H9 (cell line): ENCODE data around the gene LRRC36. TPM values are rescaled to one million over a fixed set of nuclear protein-coding genes. Genes with fewer than 3 reads are reported as not detected.

ENCODE experiments used
- DNase-seq: peaks from one replicate; pipeline ENCODE4 v3.0.0-alpha.2; 2017
- H2AFZ ChIP-seq: one replicate; pipeline ENCODE4 v1.6.1; 2013; ENCODE audit warnings: mild to moderate bottlenecking, low read length, control low read depth, moderate library complexity
- H2AK5ac ChIP-seq: 2 replicates; pipeline ENCODE4 v1.6.1; 2013; ENCODE audit warnings: low read length, control low read depth, mixed read lengths; ENCODE audit not compliant: insufficient read length
- H2BK120ac ChIP-seq: one replicate; pipeline ENCODE4 v1.6.1; 2013; ENCODE audit warnings: low read depth, mild to moderate bottlenecking, low read length, control low read depth, inconsistent platforms; ENCODE audit not compliant: poor library complexity, severe bottlenecking
- H2BK12ac ChIP-seq: 2 replicates; pipeline ENCODE4 v1.6.1; 2013; ENCODE audit warnings: low read length, control low read depth, mixed read lengths, low read depth; ENCODE audit not compliant: insufficient read length
- H2BK15ac ChIP-seq: 2 replicates; pipeline ENCODE4 v1.6.1; 2013; ENCODE audit warnings: low read depth, low read length, control low read depth
- H2BK20ac ChIP-seq: one replicate; pipeline ENCODE4 v1.6.1; 2013; ENCODE audit warnings: low read depth, mild to moderate bottlenecking, low read length, control low read depth, inconsistent platforms; ENCODE audit not compliant: poor library complexity, severe bottlenecking
- H2BK5ac ChIP-seq: 2 replicates; pipeline ENCODE4 v1.6.1; 2013; ENCODE audit warnings: low read length, control low read depth, mixed read lengths; ENCODE audit not compliant: insufficient read length
- H3K14ac ChIP-seq: 2 replicates; pipeline ENCODE4 v1.6.1; 2013; ENCODE audit warnings: low read length, control low read depth; ENCODE audit not compliant: insufficient read depth
- H3K18ac ChIP-seq: 2 replicates; pipeline ENCODE4 v1.6.1; 2013; ENCODE audit warnings: low read depth, mild to moderate bottlenecking, mixed read lengths, low read length, control low read depth; ENCODE audit not compliant: insufficient read length
- H3K23ac ChIP-seq: 2 replicates; pipeline ENCODE4 v1.6.1; 2013; ENCODE audit warnings: low read length, control low read depth, mixed read lengths, low read depth; ENCODE audit not compliant: insufficient read length
- H3K23me2 ChIP-seq: 2 replicates; pipeline ENCODE4 v1.6.1; 2013; ENCODE audit warnings: low read depth, mild to moderate bottlenecking, mixed read lengths, low read length, control low read depth; ENCODE audit not compliant: insufficient read length, poor library complexity, severe bottlenecking
- H3K27ac ChIP-seq: 2 replicates; pipeline ENCODE4 v1.5.1; 2013; ENCODE audit warnings: low read length, control low read depth, mixed read lengths, low read depth; ENCODE audit not compliant: insufficient read length
- H3K27me3 ChIP-seq: 2 replicates; pipeline ENCODE4 v1.6.1; 2013; ENCODE audit warnings: low read length, control low read depth, inconsistent platforms; ENCODE audit not compliant: insufficient read depth
- H3K4ac ChIP-seq: 2 replicates; pipeline ENCODE4 v1.6.1; 2013; ENCODE audit warnings: low read depth, mild to moderate bottlenecking, control low read depth, inconsistent platforms, low read length, moderate library complexity
- H3K4me1 ChIP-seq: 2 replicates; pipeline ENCODE4 v1.6.1; 2013; ENCODE audit warnings: low read length, control low read depth, inconsistent platforms; ENCODE audit not compliant: insufficient read depth
- H3K4me2 ChIP-seq: 2 replicates; pipeline ENCODE4 v1.6.1; 2013; ENCODE audit warnings: low read length, control low read depth, mixed read lengths; ENCODE audit not compliant: insufficient read length, insufficient read depth
- H3K56ac ChIP-seq: 2 replicates; pipeline ENCODE4 v1.6.1; 2013; ENCODE audit warnings: low read depth, mild to moderate bottlenecking, mixed read lengths, low read length, control low read depth; ENCODE audit not compliant: insufficient read length
- H3K79me1 ChIP-seq: 2 replicates; pipeline ENCODE4 v1.6.1; 2013; ENCODE audit warnings: low read depth, mild to moderate bottlenecking, moderate library complexity, low read length, control low read depth, inconsistent platforms; ENCODE audit not compliant: insufficient read depth, poor library complexity, severe bottlenecking
- H3K79me2 ChIP-seq: 2 replicates; pipeline ENCODE4 v1.6.1; 2013; ENCODE audit warnings: low read length, control low read depth, inconsistent platforms; ENCODE audit not compliant: insufficient read depth
- H3K9ac ChIP-seq: 2 replicates; pipeline ENCODE4 v1.6.1; 2013; ENCODE audit warnings: low read length, control low read depth, mixed read lengths; ENCODE audit not compliant: insufficient read length; ENCODE audit errors: extremely low read depth
- H3K9me3 ChIP-seq: one replicate; pipeline ENCODE4 v1.6.1; 2013; ENCODE audit warnings: low read depth, low read length, inconsistent platforms; ENCODE audit not compliant: control insufficient read depth
- H3T11ph ChIP-seq: one replicate; pipeline ENCODE4 v1.6.1; 2013; ENCODE audit warnings: mild to moderate bottlenecking, low read length, control low read depth, inconsistent platforms
- H4K20me1 ChIP-seq: one replicate; pipeline ENCODE4 v1.6.1; 2013; ENCODE audit not compliant: control insufficient read depth, insufficient read length, insufficient read depth
- H4K5ac ChIP-seq: 2 replicates; pipeline ENCODE4 v1.6.1; 2013; ENCODE audit warnings: low read depth, mild to moderate bottlenecking, mixed read lengths, low read length, control low read depth; ENCODE audit not compliant: insufficient read length
- H4K8ac ChIP-seq: replicated peaks from 2 replicates; pipeline ENCODE4 v1.6.1; 2013; ENCODE audit warnings: low read length, control low read depth, mixed read lengths, low read depth; ENCODE audit not compliant: insufficient read length
- H4K91ac ChIP-seq: 2 replicates; pipeline ENCODE4 v1.6.1; 2013; ENCODE audit warnings: low read depth, mild to moderate bottlenecking, moderate library complexity, mixed read lengths, low read length, control low read depth; ENCODE audit not compliant: insufficient read length
- H3K27ac Mint-ChIP-seq, 3 experiments: 2 replicates in 2 of 3; 3 replicates in 1 of 3; pipeline ENCODE4 v1.8.0; 2020 to 2021; ENCODE audit warnings: mixed read lengths in 3 of 3, mild to moderate bottlenecking in 1 of 3, moderate library complexity in 1 of 3
- H3K27me3 Mint-ChIP-seq: 2 replicates; pipeline ENCODE4 v1.8.0; 2021; ENCODE audit warnings: low read depth, mild to moderate bottlenecking, moderate library complexity, mixed read lengths
- H3K36me3 Mint-ChIP-seq, 3 experiments: 2 replicates in 2 of 3; 3 replicates in 1 of 3; pipeline ENCODE4 v1.8.0; 2020 to 2021; ENCODE audit warnings: low read depth in 3 of 3, mixed read lengths in 3 of 3; ENCODE audit not compliant: insufficient read depth in 1 of 3
- H3K4me1 Mint-ChIP-seq, 2 experiments: 2 replicates each; pipeline ENCODE4 v1.8.0; 2020; ENCODE audit warnings: mixed read lengths in 2 of 2
- H3K4me3 Mint-ChIP-seq, 2 experiments: 2 replicates in 1 of 2; 3 replicates in 1 of 2; pipeline ENCODE4 v1.8.0; 2020 to 2021; ENCODE audit warnings: mild to moderate bottlenecking in 2 of 2, mixed read lengths in 2 of 2, moderate library complexity in 1 of 2
- H3K9me3 Mint-ChIP-seq, 2 experiments: 2 replicates in 1 of 2; 3 replicates in 1 of 2; pipeline ENCODE4 v1.8.0; 2020; ENCODE audit warnings: mild to moderate bottlenecking in 2 of 2, mixed read lengths in 2 of 2, moderate library complexity in 1 of 2
- CTCF ChIP-seq: fragments of 200-600 bp; sonication (generic); conservative IDR thresholded peaks from 3 replicates; pipeline ENCODE4 v1.8.0; 2021; ENCODE audit warnings: antibody characterized with exemption, mild to moderate bottlenecking
- WGBS: extraction: QIAGEN DNeasy Blood & Tissue Kit; methylation state at CpG from one replicate; pipeline ENCODE4 v1.1.7; 2013; ENCODE audit warnings: missing lambda C conversion rate, low lambda C conversion rate, mixed read lengths; ENCODE audit not compliant: insufficient read length; ENCODE audit errors: extremely low coverage; 5-methylcytosine and 5-hydroxymethylcytosine counted together
- total RNA-seq: library from RNA; stranded (reverse); gene quantifications from 2 replicates; pipeline ENCODE4 v1.2.1, GENCODE V29; 2021

The LRRC36 gene
- total RNA-seq, 1 experiment from 2014 or later, result not detected

GRCh38 chr16:67400901-67401300 is 74.3 kb downstream of the LRRC36 start:
- Histone ChIP-seq H3K27ac (no peak overlapping the region), H4K20me1 (peaks cover 2% of the 10 kb centered on the region), H3K18ac (no peak overlapping the region), H3K14ac (no peak overlapping the region), H2BK20ac (no peak overlapping the region), H4K8ac (no peak overlapping the region), H3K79me1 (no peaks in the 10 kb centered on the region), H3K79me2 (no peaks in the 10 kb centered on the region), H3K9me3 (no peaks in the 10 kb centered on the region), H2AFZ (no peak overlapping the region), H2BK120ac (no peak overlapping the region), H2BK15ac (no peak overlapping the region), H4K91ac (no peak overlapping the region), H3K23me2 (no peaks in the 10 kb centered on the region), H3K27me3 (no peaks in the 10 kb centered on the region; the same call in 1 of the 2 replicates), H2AK5ac (no peak overlapping the region), H2BK5ac (no peak overlapping the region), H3K56ac (no peak overlapping the region), H3K4me2 (no peak overlapping the region), H4K5ac (no peak overlapping the region), H2BK12ac (no peak overlapping the region), H3K4me1 (peaks cover 2% of the 10 kb centered on the region; the same call in 1 of the 2 replicates), H3T11ph (no peak overlapping the region), H3K9ac (no peak overlapping the region), H3K23ac (no peak overlapping the region), H3K4ac (no peak overlapping the region)
- H3K4me3 Mint-ChIP-seq, result no peak overlapping the region
- no CpG with 5 or more reads among the region's 14 CpGs for WGBS
- peaks cover 26 to 36% of the 10 kb centered on the region in 2 experiments for H3K4me1 Mint-ChIP-seq
- no peak for DNase-seq
- H3K9me3 Mint-ChIP-seq, result no peaks in the 10 kb centered on the region
- peaks cover 0 to 1% (median 0%) of the 10 kb centered on the region in 3 experiments; a peak in 1 of 7 replicates for H3K36me3 Mint-ChIP-seq
- H3K27me3 Mint-ChIP-seq, result peaks cover 42% of the 10 kb centered on the region
- no peak overlapping the region; a peak in 1 of 7 replicates for H3K27ac Mint-ChIP-seq
- no peak for TF ChIP-seq CTCF
